Activated naive CD4-positive, alpha-beta T cell treated with anti-CD3 and anti-CD28 coated beads, Interleukin-2, amount 50 U/mL, for 72 hours (primary cell): ENCODE measurements around the gene KBTBD8. TPM values are rescaled to one million over a fixed set of nuclear protein-coding genes. Genes with fewer than 3 reads are reported as not detected.

Experiments
- ATAC-seq, 2 donors: fragments of 150-1000 bp; cut with Tn5 transposase; 2 replicates each; pipeline ENCODE4 v1.10.0; 2021; ENCODE audit warnings: mild to moderate bottlenecking in 2 of 2, moderate library complexity in 2 of 2
- DNase-seq, 2 donors: peaks; one replicate each; pipeline ENCODE4 v3.0.0; 2021 to 2022; ENCODE audit warnings: low spot score in 2 of 2
- H3K27ac Mint-ChIP-seq, 2 donors: one replicate each; pipeline ENCODE4 v1.8.0; 2022; ENCODE audit warnings: mild to moderate bottlenecking in 2 of 2, mixed read lengths in 2 of 2
- H3K36me3 Mint-ChIP-seq, 2 donors: one replicate each; pipeline ENCODE4 v1.8.0; 2022; ENCODE audit warnings: mixed read lengths in 2 of 2
- H3K9me3 Mint-ChIP-seq, 2 donors: one replicate each; pipeline ENCODE4 v1.8.0; 2022; ENCODE audit warnings: mixed read lengths in 2 of 2
- total RNA-seq, 2 donors: library from RNA; stranded (reverse); gene quantifications; one replicate each; pipeline ENCODE4 v1.2.3, GENCODE V29; 2022

KBTBD8 gene
- total RNA-seq, 2 donors from 2014 or later = 7.7 to 12.1 TPM

- no peak for DNase-seq
- no peak overlapping the region for H3K27ac Mint-ChIP-seq
- peaks cover 0 to 12% of the 10 kb centered on the region in 2 donors for H3K36me3 Mint-ChIP-seq
- no peaks in the 10 kb centered on the region for H3K9me3 Mint-ChIP-seq
- ATAC-seq = no peak
These were observed 18.5 kb downstream of the KBTBD8 start for GRCh38 chr3:67016522-67017080.

GRCh38 chr3:67017211-67017610 lies 19.1 kb downstream of the KBTBD8 start:
- Mint-ChIP-seq H3K27ac (no peak overlapping the region), H3K9me3 (no peaks in the 10 kb centered on the region), H3K36me3 (peaks cover 0 to 6% of the 10 kb centered on the region in 2 donors)
- DNase-seq (no peak), ATAC-seq (peak; percentile 40 to 44)

- DNase-seq = no peak
- peak; percentile 24 to 36 for ATAC-seq
- Mint-ChIP-seq H3K9me3 (no peaks in the 10 kb centered on the region), H3K36me3 (peaks cover 0 to 1% of the 10 kb centered on the region in 2 donors), H3K27ac (peak overlapping the region in 1 of 2 donors; percentile 18)
These were observed 20.1 kb downstream of the KBTBD8 start for GRCh38 chr3:67018105-67018788.

GRCh38 chr3:67018789-67019526 lies 20.9 kb downstream of the KBTBD8 start:
- DNase-seq = no peak
- peak; percentile 50 to 69 for ATAC-seq
- no peak overlapping the region for H3K27ac Mint-ChIP-seq
- no peaks in the 10 kb centered on the region for H3K36me3 Mint-ChIP-seq
- H3K9me3 Mint-ChIP-seq = no peaks in the 10 kb centered on the region

GRCh38 chr3:67028001-67028784 lies 30.1 kb downstream of the KBTBD8 start:
- H3K27ac Mint-ChIP-seq = no peak overlapping the region
- peaks cover 0 to 4% of the 10 kb centered on the region in 2 donors for H3K9me3 Mint-ChIP-seq
- no peaks in the 10 kb centered on the region for H3K36me3 Mint-ChIP-seq
- DNase-seq (no peak), ATAC-seq (no peak)

GRCh38 chr3:67030785-67031740 lies 33.0 kb downstream of the KBTBD8 start:
- DNase-seq (no peak), ATAC-seq (no peak)
- Mint-ChIP-seq H3K36me3 (no peaks in the 10 kb centered on the region), H3K27ac (peak overlapping the region in 1 of 2 donors; percentile 60), H3K9me3 (peaks cover 0 to 4% of the 10 kb centered on the region in 2 donors)

GRCh38 chr3:67031986-67032385 lies 33.9 kb downstream of the KBTBD8 start:
- ATAC-seq (no peak), DNase-seq (no peak)
- H3K27ac Mint-ChIP-seq = no peak overlapping the region
- H3K36me3 Mint-ChIP-seq = no peaks in the 10 kb centered on the region
- H3K9me3 Mint-ChIP-seq = peaks cover 0 to 4% of the 10 kb centered on the region in 2 donors

- no peaks in the 10 kb centered on the region for H3K36me3 Mint-ChIP-seq
- H3K9me3 Mint-ChIP-seq = peaks cover 0 to 4% of the 10 kb centered on the region in 2 donors
- ATAC-seq = no peak
- DNase-seq = no peak
- no peak overlapping the region for H3K27ac Mint-ChIP-seq
These were observed 35.0 kb downstream of the KBTBD8 start for GRCh38 chr3:67033079-67033478.

- Mint-ChIP-seq H3K36me3 (no peaks in the 10 kb centered on the region), H3K9me3 (peaks cover 0 to 4% of the 10 kb centered on the region in 2 donors), H3K27ac (no peak overlapping the region)
- ATAC-seq (no peak), DNase-seq (no peak)
These were observed 36.3 kb downstream of the KBTBD8 start for GRCh38 chr3:67034371-67034770.

- DNase-seq = no peak
- H3K9me3 Mint-ChIP-seq = no peaks in the 10 kb centered on the region
- no peak overlapping the region for H3K27ac Mint-ChIP-seq
- no peaks in the 10 kb centered on the region for H3K36me3 Mint-ChIP-seq
- ATAC-seq = no peak
These were observed 39.5 kb downstream of the KBTBD8 start for GRCh38 chr3:67037615-67038014.

GRCh38 chr3:67044295-67044694 lies 46.2 kb downstream of the KBTBD8 start:
- ATAC-seq (no peak), DNase-seq (no peak)
- H3K36me3 Mint-ChIP-seq = no peaks in the 10 kb centered on the region
- no peaks in the 10 kb centered on the region for H3K9me3 Mint-ChIP-seq
- H3K27ac Mint-ChIP-seq = no peak overlapping the region

GRCh38 chr3:67044955-67045354 lies 46.8 kb downstream of the KBTBD8 start:
- ATAC-seq (no peak), DNase-seq (no peak)
- no peak overlapping the region for H3K27ac Mint-ChIP-seq
- H3K36me3 Mint-ChIP-seq = no peaks in the 10 kb centered on the region
- peaks cover 0 to under 1% of the 10 kb centered on the region in 2 donors for H3K9me3 Mint-ChIP-seq

GRCh38 chr3:67045711-67046465 lies 47.8 kb downstream of the KBTBD8 start:
- Mint-ChIP-seq H3K9me3 (peaks cover 3 to 4% of the 10 kb centered on the region in 2 donors), H3K27ac (no peak overlapping the region), H3K36me3 (no peaks in the 10 kb centered on the region)
- DNase-seq (no peak), ATAC-seq (no peak)

- Mint-ChIP-seq H3K9me3 (peaks cover 3 to 4% of the 10 kb centered on the region in 2 donors), H3K27ac (no peak overlapping the region), H3K36me3 (no peaks in the 10 kb centered on the region)
- DNase-seq = no peak
- no peak for ATAC-seq
These were observed 48.9 kb downstream of the KBTBD8 start for GRCh38 chr3:67047051-67047450.

- Mint-ChIP-seq H3K36me3 (peaks cover 0 to 4% of the 10 kb centered on the region in 2 donors), H3K9me3 (peaks cover 4 to 9% of the 10 kb centered on the region in 2 donors), H3K27ac (no peak overlapping the region)
- no peak for ATAC-seq
- DNase-seq = no peak
These were observed 50.1 kb downstream of the KBTBD8 start for GRCh38 chr3:67048067-67048714.
